NT2/D1 (cell line): ENCODE data around the gene KCTD5.

Experiments
- SUZ12 ChIP-seq: IDR thresholded peaks from 2 replicates; pipeline ENCODE4 v1.6.1; 2011; ENCODE audit not compliant: insufficient read length, insufficient read depth; ENCODE audit errors: extremely low read depth
- YY1 ChIP-seq: IDR thresholded peaks from 2 replicates; pipeline ENCODE4 v1.6.1; 2011; ENCODE audit not compliant: insufficient read length, insufficient read depth
- ZNF274 ChIP-seq: IDR thresholded peaks from 2 replicates; pipeline ENCODE4 v1.6.1; 2011; ENCODE audit warnings: mild to moderate bottlenecking, low read depth, low read length

- TF ChIP-seq ZNF274, result no peak
- no peak for TF ChIP-seq YY1
- no peak for TF ChIP-seq SUZ12
These were observed 35.3 kb downstream of the KCTD5 start for GRCh38 chr16:2717383-2718263.
